ENCODE results near the gene FITM1. TPM values are rescaled to one million over a fixed set of nuclear protein-coding genes. Genes with fewer than 3 reads are reported as not detected.

Gene FITM1
- polyA plus RNA-seq, 1 of the 3 experiments (the other 2 are of a cell fraction): 0.12 TPM

DNA sequence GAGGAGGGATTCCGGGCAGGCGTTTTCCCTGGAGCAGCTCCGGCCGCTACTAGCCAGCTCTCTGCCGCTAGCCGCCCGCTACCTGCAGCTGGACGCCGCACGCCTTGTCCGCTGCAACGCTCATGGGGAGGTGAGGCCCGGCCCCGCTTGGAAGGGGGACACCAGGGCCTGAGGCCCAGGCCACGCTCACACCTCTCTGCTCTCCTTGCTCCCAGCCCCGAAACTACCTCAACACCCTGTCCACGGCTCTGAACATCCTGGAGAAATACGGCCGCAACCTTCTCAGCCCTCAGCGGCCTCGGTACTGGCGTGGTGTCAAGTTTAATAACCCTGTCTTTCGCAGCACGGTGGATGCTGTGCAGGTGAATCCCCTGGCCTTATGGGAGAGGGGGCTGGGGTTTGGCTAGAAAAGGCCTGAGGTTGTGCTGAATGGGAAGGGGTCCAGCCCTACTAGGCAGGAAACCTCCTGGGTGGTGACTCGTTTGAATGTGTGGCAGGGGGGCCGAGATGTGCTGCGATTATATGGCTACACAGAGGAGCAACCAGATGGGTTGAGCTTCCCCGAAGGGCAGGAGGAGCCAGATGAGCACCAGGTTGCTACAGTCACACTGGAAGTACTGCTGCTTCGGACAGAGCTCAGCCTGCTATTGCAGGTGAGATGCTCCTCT, 17.4 kb downstream of the FITM1 start (continued):
- TF ChIP-seq, protein P1, sequence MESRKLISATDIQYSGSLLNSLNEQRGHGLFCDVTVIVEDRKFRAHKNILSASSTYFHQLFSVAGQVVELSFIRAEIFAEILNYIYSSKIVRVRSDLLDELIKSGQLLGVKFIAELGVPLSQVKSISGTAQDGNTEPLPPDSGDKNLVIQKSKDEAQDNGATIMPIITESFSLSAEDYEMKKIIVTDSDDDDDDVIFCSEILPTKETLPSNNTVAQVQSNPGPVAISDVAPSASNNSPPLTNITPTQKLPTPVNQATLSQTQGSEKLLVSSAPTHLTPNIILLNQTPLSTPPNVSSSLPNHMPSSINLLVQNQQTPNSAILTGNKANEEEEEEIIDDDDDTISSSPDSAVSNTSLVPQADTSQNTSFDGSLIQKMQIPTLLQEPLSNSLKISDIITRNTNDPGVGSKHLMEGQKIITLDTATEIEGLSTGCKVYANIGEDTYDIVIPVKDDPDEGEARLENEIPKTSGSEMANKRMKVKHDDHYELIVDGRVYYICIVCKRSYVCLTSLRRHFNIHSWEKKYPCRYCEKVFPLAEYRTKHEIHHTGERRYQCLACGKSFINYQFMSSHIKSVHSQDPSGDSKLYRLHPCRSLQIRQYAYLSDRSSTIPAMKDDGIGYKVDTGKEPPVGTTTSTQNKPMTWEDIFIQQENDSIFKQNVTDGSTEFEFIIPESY (IDR thresholded peaks at IDR 0.05; ENCODE audit: borderline replicate concordance, low read depth): no peak
- TF ChIP-seq SIN3A (IDR thresholded peaks at IDR 0.05; ENCODE audit: borderline replicate concordance, low read depth, low read length): no peak

DNA sequence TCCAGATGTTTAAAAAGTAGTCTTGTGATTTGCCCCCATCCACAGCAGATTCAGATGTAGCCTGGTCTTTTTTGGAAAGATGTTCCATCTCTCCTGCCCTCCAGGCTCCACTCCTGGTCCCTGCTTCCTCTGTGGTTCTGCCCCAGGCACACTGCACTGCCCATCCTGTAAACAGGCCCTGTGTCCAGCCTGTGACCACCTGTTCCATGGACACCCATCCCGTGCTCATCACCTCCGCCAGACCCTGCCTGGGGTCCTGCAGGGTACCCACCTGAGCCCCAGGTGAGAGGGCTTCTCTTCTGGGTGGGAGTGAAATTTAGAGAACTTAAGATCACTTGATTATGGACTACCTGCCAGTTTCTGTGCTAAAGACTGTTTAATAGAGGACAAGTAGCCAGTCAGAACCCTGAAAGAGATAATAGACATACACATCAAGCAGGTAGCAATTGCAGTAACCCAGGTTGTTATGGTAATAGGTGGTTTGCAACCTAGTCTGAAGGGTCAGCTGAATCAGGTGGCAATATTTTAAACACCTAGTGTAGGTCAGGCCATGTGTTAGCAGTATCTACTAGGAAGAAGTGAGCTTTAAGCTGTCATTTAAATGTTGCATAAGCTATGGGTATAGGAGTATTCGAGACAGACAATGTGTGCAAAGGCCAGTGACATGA, 19.0 kb downstream of the FITM1 start:
- Histone ChIP-seq H2AFZ (ENCODE audit: low read depth) (no peak overlapping the region), H3K27me3 (ENCODE audit: insufficient read depth) (no peaks in the 10 kb centered on the region), H3K4me3 (ENCODE audit: low read depth in 2 of 2, low read length in 1 of 2) (no peak overlapping the region), H3K9ac (no peak overlapping the region), H4K20me1 (ENCODE audit: insufficient read depth) (peaks cover 10% of the 10 kb centered on the region; the same call in 1 of the 2 replicates), H3K27ac (ENCODE audit: low read depth in 2 of 2, low read length in 1 of 2) (no peak overlapping the region), H3K4me2 (no peak overlapping the region), H3K9me3 (no peaks in the 10 kb centered on the region), H3K9me2 (no peaks in the 10 kb centered on the region), H3F3A (replicated peaks; ENCODE audit: insufficient read depth) (peaks cover 5% of the 10 kb centered on the region), H3K36me3 (replicated peaks in 1 of 2; ENCODE audit: control insufficient read depth in 1 of 2, insufficient read depth in 2 of 2, low read length in 1 of 2) (peaks cover 34 to 37% of the 10 kb centered on the region in 2 experiments), H3K4me1 (ENCODE audit: control insufficient read depth in 1 of 2, insufficient read depth in 2 of 2, low read depth in 1 of 2, low read length in 1 of 2) (peaks cover 11 to 20% of the 10 kb centered on the region in 2 experiments), H3K79me2 (ENCODE audit: insufficient read depth) (peaks cover 47% of the 10 kb centered on the region)
- ChIA-PET POLR2A (interaction anchor here (3.9 kb wide), 1 partner anchor 11 kb away, joined by 50 read pairs; the partner anchor contains the start of gene IRF9), CTCF (interaction anchor here (1.0 to 4.6 kb wide), 4 partner anchors 11 to 40 kb away, joined by 3 to 38 read pairs (median 18); partner anchors contain the start of gene IRF9)
- 93% methylated on average over 3 of the region's 3 CpGs for WGBS (ENCODE audit: low lambda C conversion rate)
- no peak for DNase-seq
- TF ChIP-seq MEF2A (IDR thresholded peaks at IDR 0.05; ENCODE audit: borderline replicate concordance, low read depth) (no peak), EP300 (IDR thresholded peaks at IDR 0.05; ENCODE audit: borderline replicate concordance in 1 of 2, low read depth in 1 of 2, low read length in 1 of 2) (no peak), FOSL2 (IDR thresholded peaks at IDR 0.05; ENCODE audit: borderline replicate concordance, low read depth) (no peak), TEAD4 (IDR thresholded peaks at IDR 0.05; ENCODE audit: borderline replicate concordance, insufficient read depth) (no peak), RAD21 (IDR thresholded peaks at IDR 0.05; ENCODE audit: low read length) (no peak)
- TF ChIP-seq, protein P2, sequence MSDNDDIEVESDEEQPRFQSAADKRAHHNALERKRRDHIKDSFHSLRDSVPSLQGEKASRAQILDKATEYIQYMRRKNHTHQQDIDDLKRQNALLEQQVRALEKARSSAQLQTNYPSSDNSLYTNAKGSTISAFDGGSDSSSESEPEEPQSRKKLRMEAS (IDR thresholded peaks at IDR 0.05; ENCODE audit: low read depth): no peak

DNA sequence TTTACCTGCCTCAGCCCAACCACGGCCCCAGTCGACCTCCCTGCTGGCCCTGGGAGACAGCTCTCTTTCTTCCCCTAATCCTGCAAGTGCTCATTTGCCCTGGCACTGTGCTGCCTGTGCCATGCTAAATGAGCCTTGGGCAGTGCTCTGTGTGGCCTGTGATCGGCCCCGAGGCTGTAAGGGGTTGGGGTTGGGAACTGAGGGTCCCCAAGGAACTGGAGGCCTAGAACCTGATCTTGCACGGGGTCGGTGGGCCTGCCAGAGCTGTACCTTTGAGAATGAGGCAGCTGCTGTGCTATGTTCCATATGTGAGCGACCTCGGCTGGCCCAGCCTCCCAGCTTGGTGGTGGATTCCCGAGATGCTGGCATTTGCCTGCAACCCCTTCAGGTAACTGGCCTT, 19.6 kb downstream of the FITM1 start:
- 90% methylated on average over 8 of the region's 9 CpGs for WGBS (ENCODE audit: low lambda C conversion rate)
- no peaks in the 10 kb centered on the region for H3K27me3 ChIP-seq (ENCODE audit: insufficient read depth)
- peaks cover 41% of the 10 kb centered on the region for H3K79me2 ChIP-seq (ENCODE audit: insufficient read depth)
- TF ChIP-seq CHD2 (IDR thresholded peaks at IDR 0.05; ENCODE audit: low read length, partially characterized antibody) (no peak), FOXM1 (IDR thresholded peaks at IDR 0.05; ENCODE audit: low read depth) (no peak), SMC3 (IDR thresholded peaks at IDR 0.05; ENCODE audit: low read depth, low read length) (no peak), EP300 (IDR thresholded peaks at IDR 0.05; ENCODE audit: borderline replicate concordance in 1 of 2, low read depth in 1 of 2, low read length in 1 of 2) (no peak), FOSL2 (IDR thresholded peaks at IDR 0.05; ENCODE audit: borderline replicate concordance, low read depth) (no peak)
- no peak for DNase-seq
- no peaks in the 10 kb centered on the region for H3K9me3 ChIP-seq
- no peak overlapping the region for H3K9ac ChIP-seq
- H3K9me2 ChIP-seq: no peaks in the 10 kb centered on the region
- ChIA-PET POLR2A (interaction anchor here (1.1 to 2.4 kb wide), 2 partner anchors 9 to 12 kb away, joined by 3 to 10 read pairs; partner anchors contain the start of gene IRF9), CTCF (interaction anchor here (1.0 to 3.4 kb wide), 3 partner anchors 11 to 18 kb away, joined by 3 to 29 read pairs (median 6); partner anchors contain the start of gene IRF9)
- peaks cover 11 to 20% of the 10 kb centered on the region in 2 experiments for H3K4me1 ChIP-seq (ENCODE audit: control insufficient read depth in 1 of 2, insufficient read depth in 2 of 2, low read depth in 1 of 2, low read length in 1 of 2)
- no peak overlapping the region for H3K27ac ChIP-seq (ENCODE audit: low read depth in 2 of 2, low read length in 1 of 2)
- H3F3A ChIP-seq (replicated peaks; ENCODE audit: insufficient read depth): peaks cover 5% of the 10 kb centered on the region
- peaks cover 10% of the 10 kb centered on the region; the same call in 1 of the 2 replicates for H4K20me1 ChIP-seq (ENCODE audit: insufficient read depth)
- H2AFZ ChIP-seq (ENCODE audit: low read depth): no peak overlapping the region
- H3K4me2 ChIP-seq: no peak overlapping the region
- peaks cover 35 to 39% of the 10 kb centered on the region in 2 experiments for H3K36me3 ChIP-seq (replicated peaks in 1 of 2; ENCODE audit: control insufficient read depth in 1 of 2, insufficient read depth in 2 of 2, low read length in 1 of 2)
- no peak overlapping the region for H3K4me3 ChIP-seq (ENCODE audit: low read depth in 2 of 2, low read length in 1 of 2)

All from SK-N-SH (cell line).